Activated CD4-positive, alpha-beta T cell treated with anti-CD3 and anti-CD28 coated beads, Interleukin-2, amount 10 ng/mL, durations not matched to agents 7 days and 5 days (primary cell): Measurements from ENCODE around the gene RAD51C. TPM values are rescaled to one million over a fixed set of nuclear protein-coding genes. Genes with fewer than 3 reads are reported as not detected.
"Not testable (repeated sequence)": the region's sequence is repeated elsewhere in the genome, so short reads cannot be mapped to it uniquely, and the experiment has no call there.

Experiments used
- CTCF ChIA-PET: fragments of 350-600 bp; sonication (Branson Sonifier 250); formaldehyde crosslinking; loops from one replicate; lab custom pipeline; 2021; ENCODE audit warnings: antibody characterized with exemption; lab: Charles Lee
- POLR2A ChIA-PET: fragments of 350-600 bp; sonication (Branson Sonifier 250); formaldehyde crosslinking; loops from one replicate; lab custom pipeline; 2021; ENCODE audit warnings: antibody characterized with exemption; lab: Charles Lee
- DNase-seq: peaks from one replicate; pipeline ENCODE4 v3.0.0-alpha.2; 2020
- H3K27ac Mint-ChIP-seq: one replicate; pipeline ENCODE4 v1.8.0; 2021; ENCODE audit warnings: mild to moderate bottlenecking, moderate library complexity, mixed read lengths
- H3K27me3 Mint-ChIP-seq: one replicate; pipeline ENCODE4 v1.8.0; 2021; ENCODE audit warnings: mixed read lengths
- H3K36me3 Mint-ChIP-seq: one replicate; pipeline ENCODE4 v1.8.0; 2021; ENCODE audit warnings: low read depth, mixed read lengths
- H3K4me1 Mint-ChIP-seq: one replicate; pipeline ENCODE4 v1.8.0; 2021; ENCODE audit warnings: mixed read lengths
- H3K4me3 Mint-ChIP-seq: one replicate; pipeline ENCODE4 v1.8.0; 2021; ENCODE audit warnings: mild to moderate bottlenecking, moderate library complexity, mixed read lengths
- H3K9me3 Mint-ChIP-seq: one replicate; pipeline ENCODE4 v1.8.0; 2021; ENCODE audit warnings: mixed read lengths
- total RNA-seq, 2 experiments: library from RNA; stranded (reverse); gene quantifications; one replicate each; pipeline ENCODE4 v1.2.3, GENCODE V29; 2021

RAD51C gene
- total RNA-seq, 2 experiments from 2014 or later = 62.7 to 65.8 TPM

- Mint-ChIP-seq H3K27me3 (no peaks in the 10 kb centered on the region), H3K27ac (peak overlapping the region; percentile 27), H3K9me3 (no peaks in the 10 kb centered on the region), H3K36me3 (peaks cover 33% of the 10 kb centered on the region), H3K4me1 (peaks cover 24% of the 10 kb centered on the region), H3K4me3 (no peak overlapping the region)
- ChIA-PET CTCF (interaction anchor here (1.4 to 1.5 kb wide), 2 partner anchors 10 to 178 kb away, joined by 3 to 6 read pairs; no protein-coding TSS in a partner anchor), POLR2A (no interaction called here)
- DNase-seq = no peak
These were observed 14.1 kb downstream of the RAD51C start for GRCh38 chr17:58706351-58707140.

DNA sequence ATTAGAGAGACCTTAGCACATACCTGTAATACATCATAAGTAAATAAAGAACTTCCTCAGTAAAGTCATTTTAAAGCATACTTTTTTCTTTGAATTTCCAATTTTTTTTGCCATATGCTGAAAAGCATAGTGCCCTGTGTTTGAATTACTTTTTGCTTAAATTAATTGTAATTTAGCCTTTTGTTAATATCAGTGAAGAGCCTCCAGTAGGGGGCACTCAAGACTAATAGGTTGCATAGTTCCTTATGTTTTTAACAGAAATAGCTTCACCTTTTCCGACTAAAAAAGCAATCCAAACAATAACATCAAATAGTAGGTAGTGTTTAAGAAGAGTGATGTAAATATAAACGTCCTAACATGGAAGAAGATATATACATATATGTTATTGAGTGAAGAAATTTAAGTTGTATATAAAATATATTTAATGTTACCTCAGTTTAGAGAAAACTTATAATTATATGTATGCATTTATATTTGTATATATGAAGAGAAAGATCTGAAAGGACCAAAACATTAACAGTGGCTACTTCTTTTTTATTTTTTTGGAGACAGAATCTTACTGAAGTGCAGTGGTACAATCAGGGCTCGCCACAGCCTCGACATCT is 18.6 kb downstream of the RAD51C start:
- ChIA-PET POLR2A (no interaction called here), CTCF (interaction anchor here (0.6 to 1.6 kb wide), 5 partner anchors 159 to 413 kb away, joined by 3 to 5 read pairs (median 3); no protein-coding TSS in a partner anchor)
- no peak overlapping the region for H3K4me3 Mint-ChIP-seq
- H3K9me3 Mint-ChIP-seq = no peaks in the 10 kb centered on the region
- DNase-seq = peak; percentile 65
- H3K27ac Mint-ChIP-seq = no peak overlapping the region
- peaks cover 8% of the 10 kb centered on the region for H3K4me1 Mint-ChIP-seq
- no peaks in the 10 kb centered on the region for H3K27me3 Mint-ChIP-seq
- peaks cover 35% of the 10 kb centered on the region for H3K36me3 Mint-ChIP-seq

GRCh38 chr17:58722274-58722673 is 29.9 kb downstream of the RAD51C start:
- Mint-ChIP-seq H3K27ac (no peak overlapping the region), H3K9me3 (no peaks in the 10 kb centered on the region), H3K27me3 (no peaks in the 10 kb centered on the region), H3K4me1 (no peaks in the 10 kb centered on the region), H3K4me3 (no peak overlapping the region), H3K36me3 (peaks cover 26% of the 10 kb centered on the region)
- POLR2A ChIA-PET = no interaction called here
- CTCF ChIA-PET = interaction anchor here (0.9 kb wide), 1 partner anchor 23 kb away, joined by 3 read pairs; no protein-coding TSS in a partner anchor
- DNase-seq = no peak

DNA sequence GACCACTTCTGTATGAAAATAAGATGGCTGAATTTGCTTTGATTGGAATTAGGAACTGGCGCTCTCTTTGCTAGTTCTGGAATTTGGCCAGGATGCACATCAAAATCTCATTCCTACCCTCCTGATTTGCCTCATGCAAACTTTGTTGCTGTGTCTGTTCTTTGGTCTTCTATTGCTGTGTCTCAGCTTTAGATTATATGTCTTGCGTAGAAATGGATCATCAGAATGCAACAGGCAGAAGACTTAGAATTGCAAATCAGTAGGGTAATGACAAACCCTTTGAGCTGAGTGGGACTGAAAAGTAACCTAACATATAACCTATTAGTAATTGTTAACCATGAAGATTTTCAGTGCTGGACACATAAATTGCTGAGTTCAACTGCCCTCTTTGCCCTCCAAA is 30.3 kb downstream of the RAD51C start:
- no peak for DNase-seq
- no peak overlapping the region for H3K4me3 Mint-ChIP-seq
- peaks cover 24% of the 10 kb centered on the region for H3K36me3 Mint-ChIP-seq
- H3K27me3 Mint-ChIP-seq = no peaks in the 10 kb centered on the region
- H3K27ac Mint-ChIP-seq = no peak overlapping the region
- ChIA-PET CTCF (interaction anchor here (0.7 kb wide), 1 partner anchor 89 kb away, joined by 3 read pairs; no protein-coding TSS in a partner anchor), POLR2A (no interaction called here)
- no peaks in the 10 kb centered on the region for H3K4me1 Mint-ChIP-seq
- no peaks in the 10 kb centered on the region for H3K9me3 Mint-ChIP-seq

DNA sequence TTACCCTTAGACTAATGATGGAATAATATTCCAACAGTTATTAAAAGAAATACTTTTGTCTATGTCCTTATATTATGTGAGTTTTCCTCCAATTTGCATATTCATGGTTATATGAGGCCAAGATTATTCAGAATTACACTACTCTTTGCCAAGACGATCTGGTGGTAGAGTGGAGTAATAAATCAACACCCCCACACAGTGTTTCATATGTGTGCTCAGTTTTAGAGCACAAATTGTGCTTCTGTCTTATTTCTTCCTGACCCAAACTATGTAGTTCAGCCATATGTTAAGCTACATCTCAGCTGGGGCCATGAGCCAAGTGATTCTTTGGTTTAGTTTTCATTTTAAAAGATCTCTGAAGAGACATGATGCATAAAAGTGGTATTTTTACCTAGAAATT is 36.4 kb downstream of the RAD51C start:
- H3K9me3 Mint-ChIP-seq = no peaks in the 10 kb centered on the region
- no peak for DNase-seq
- ChIA-PET CTCF (no interaction called here), POLR2A (no interaction called here)
- no peak overlapping the region for H3K27ac Mint-ChIP-seq
- no peaks in the 10 kb centered on the region for H3K27me3 Mint-ChIP-seq
- H3K36me3 Mint-ChIP-seq = peaks cover 11% of the 10 kb centered on the region
- H3K4me3 Mint-ChIP-seq = no peak overlapping the region
- H3K4me1 Mint-ChIP-seq = peaks cover 2% of the 10 kb centered on the region

GRCh38 chr17:58730937-58731336 is 38.5 kb downstream of the RAD51C start:
- H3K36me3 Mint-ChIP-seq = peaks cover 4% of the 10 kb centered on the region
- no peaks in the 10 kb centered on the region for H3K27me3 Mint-ChIP-seq
- no peak for DNase-seq
- POLR2A ChIA-PET = no interaction called here
- CTCF ChIA-PET = no interaction called here
- H3K27ac Mint-ChIP-seq = no peak overlapping the region
- H3K9me3 Mint-ChIP-seq = no peaks in the 10 kb centered on the region
- no peak overlapping the region for H3K4me3 Mint-ChIP-seq
- peaks cover 2% of the 10 kb centered on the region for H3K4me1 Mint-ChIP-seq

GRCh38 chr17:58734040-58734439 is 41.6 kb downstream of the RAD51C start:
- ChIA-PET POLR2A (no interaction called here), CTCF (interaction anchor here (1.3 kb wide), 1 partner anchor 17 kb away, joined by 3 read pairs; no protein-coding TSS in a partner anchor)
- H3K27ac Mint-ChIP-seq = no peak overlapping the region
- no peaks in the 10 kb centered on the region for H3K9me3 Mint-ChIP-seq
- H3K4me3 Mint-ChIP-seq = no peak overlapping the region
- peaks cover 4% of the 10 kb centered on the region for H3K36me3 Mint-ChIP-seq
- no peaks in the 10 kb centered on the region for H3K4me1 Mint-ChIP-seq
- no peak for DNase-seq
- no peaks in the 10 kb centered on the region for H3K27me3 Mint-ChIP-seq

DNA sequence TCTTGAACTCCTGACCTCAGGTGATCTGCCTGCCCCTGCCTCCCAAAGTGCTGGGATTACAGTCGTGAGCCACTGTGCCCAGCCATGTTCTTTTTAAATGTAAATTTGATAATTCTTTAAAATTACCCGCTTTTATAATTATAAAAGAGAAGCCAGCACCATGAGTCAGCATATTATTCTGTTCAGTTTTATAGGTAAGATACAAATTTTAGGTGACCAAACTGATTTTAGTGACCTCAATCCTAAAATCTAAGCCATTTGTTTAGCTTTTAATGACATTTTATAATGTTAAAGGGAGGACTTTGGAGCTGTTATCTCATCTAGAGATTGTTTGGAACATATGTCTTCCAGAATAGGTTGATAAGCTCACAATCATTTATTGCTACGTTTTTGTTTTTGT is 42.4 kb downstream of the RAD51C start:
- no peak overlapping the region for H3K27ac Mint-ChIP-seq
- ChIA-PET POLR2A (no interaction called here), CTCF (no interaction called here)
- peaks cover 3% of the 10 kb centered on the region for H3K36me3 Mint-ChIP-seq
- H3K4me3 Mint-ChIP-seq = no peak overlapping the region
- no peak for DNase-seq
- no peaks in the 10 kb centered on the region for H3K9me3 Mint-ChIP-seq
- H3K27me3 Mint-ChIP-seq = no peaks in the 10 kb centered on the region
- no peaks in the 10 kb centered on the region for H3K4me1 Mint-ChIP-seq

DNA sequence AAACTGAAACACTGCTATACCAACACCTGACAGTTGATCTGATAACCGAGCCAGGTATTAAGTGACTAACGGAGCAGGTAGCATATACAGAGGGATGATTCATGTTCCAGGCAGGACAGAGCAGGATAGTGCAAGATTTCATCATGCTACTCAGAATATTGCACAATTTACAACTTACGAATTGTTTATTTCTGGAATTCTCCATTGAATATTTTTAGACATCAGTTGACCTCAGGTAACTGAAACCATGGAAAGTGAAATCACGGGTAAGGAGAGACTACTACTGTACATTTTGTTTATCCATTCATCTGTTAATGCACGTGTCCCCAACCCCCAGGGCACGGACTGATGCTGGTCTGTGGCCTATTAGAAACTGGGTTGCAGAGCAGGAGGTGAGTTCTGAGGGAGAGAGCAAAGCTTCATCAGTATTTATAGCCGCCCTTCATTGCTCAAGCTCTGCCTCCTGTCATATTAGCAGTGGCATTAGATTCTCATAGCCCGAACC is 48.8 kb downstream of the RAD51C start:
- H3K9me3 Mint-ChIP-seq = no peaks in the 10 kb centered on the region
- H3K4me1 Mint-ChIP-seq = no peaks in the 10 kb centered on the region
- no peak overlapping the region for H3K4me3 Mint-ChIP-seq
- CTCF ChIA-PET = no interaction called here
- POLR2A ChIA-PET = no interaction called here
- no peak for DNase-seq
- H3K27ac Mint-ChIP-seq = no peak overlapping the region
- H3K27me3 Mint-ChIP-seq = no peaks in the 10 kb centered on the region
- no peaks in the 10 kb centered on the region for H3K36me3 Mint-ChIP-seq

DNA sequence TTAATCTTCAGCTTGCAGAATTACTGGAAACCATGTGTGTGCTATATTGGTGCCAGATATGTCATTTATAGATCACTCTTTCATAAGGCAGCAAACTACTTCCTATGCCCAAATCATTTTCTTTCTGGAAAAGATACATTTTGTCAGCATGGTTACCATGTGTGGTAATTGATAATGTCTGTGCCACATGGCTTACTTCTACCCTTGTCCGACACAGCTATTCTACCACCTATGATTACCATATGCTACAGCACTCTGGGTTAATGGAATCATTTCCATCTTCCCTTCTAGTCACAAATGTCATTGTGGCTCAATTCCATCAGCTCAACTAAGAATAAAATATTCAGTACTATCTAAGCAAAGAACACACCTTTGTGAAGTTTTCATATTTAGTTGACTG is 55.3 kb downstream of the RAD51C start:
- CTCF ChIA-PET = interaction anchor here (1.6 to 2.7 kb wide), 2 partner anchors 9 to 10 kb away, joined by 4 to 7 read pairs; no protein-coding TSS in a partner anchor

DNA sequence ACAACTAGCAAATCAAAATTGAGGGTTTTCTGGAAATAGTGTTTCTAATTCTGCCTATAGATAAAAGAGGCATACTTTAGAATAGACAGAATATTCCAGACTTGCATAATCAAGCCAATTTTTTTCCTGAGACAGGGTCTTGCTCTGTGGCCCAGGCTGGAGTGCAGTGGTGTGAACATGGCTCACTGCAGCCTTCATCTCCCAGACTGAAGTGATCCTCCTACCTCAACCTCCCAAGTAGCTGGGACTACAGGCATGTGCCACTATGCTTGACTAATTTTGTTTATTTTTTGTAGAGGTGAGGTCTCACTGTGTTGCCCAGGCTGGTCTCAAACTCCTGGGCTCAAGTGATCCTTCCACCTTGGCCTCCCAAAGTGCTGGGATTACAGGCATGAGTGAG is 57.2 kb downstream of the RAD51C start:
- H3K4me3 Mint-ChIP-seq, H3K9me3 Mint-ChIP-seq, DNase-seq, H3K36me3 Mint-ChIP-seq, POLR2A ChIA-PET, H3K27ac Mint-ChIP-seq, H3K4me1 Mint-ChIP-seq: not testable (repeated sequence)
- peaks cover 27% of the 10 kb centered on the region for H3K27me3 Mint-ChIP-seq
- CTCF ChIA-PET = interaction anchor here (0.6 to 1.2 kb wide), 3 partner anchors 11 to 346 kb away, joined by 3 read pairs; no protein-coding TSS in a partner anchor

More for the DNA sequence above, 55.3 kb downstream of the RAD51C start:
- Mint-ChIP-seq H3K36me3 (no peaks in the 10 kb centered on the region), H3K27me3 (peaks cover 13% of the 10 kb centered on the region), H3K27ac (no peak overlapping the region), H3K4me3 (no peak overlapping the region), H3K4me1 (no peaks in the 10 kb centered on the region), H3K9me3 (no peaks in the 10 kb centered on the region)
- POLR2A ChIA-PET = no interaction called here
- DNase-seq = no peak

DNA sequence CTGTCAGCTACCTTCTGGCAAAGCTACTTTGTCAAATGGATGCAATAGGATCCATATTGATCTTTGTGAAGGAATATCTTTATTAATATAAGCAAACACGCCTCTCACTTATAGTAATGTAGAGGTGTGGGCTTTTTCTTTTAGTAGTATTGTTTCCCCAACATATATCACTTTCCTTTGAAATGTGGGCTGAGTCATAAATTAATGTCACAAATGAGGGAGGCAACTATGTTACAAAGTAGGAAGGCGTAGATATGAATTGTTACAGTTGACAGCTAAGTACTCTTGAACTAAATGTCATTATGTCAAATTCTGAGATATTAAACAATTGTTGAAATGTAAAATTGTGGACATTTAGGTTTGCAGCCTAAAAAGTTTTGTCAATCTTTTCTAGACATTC is 60.6 kb downstream of the RAD51C start:
- POLR2A ChIA-PET = no interaction called here
- CTCF ChIA-PET = no interaction called here

GRCh38 chr17:58755269-58755576 is 62.8 kb downstream of the RAD51C start:
- ChIA-PET CTCF (interaction anchor here (0.6 kb wide), 1 partner anchor 743 kb away, joined by 3 read pairs; no protein-coding TSS in a partner anchor), POLR2A (no interaction called here)
- H3K4me1 Mint-ChIP-seq = peaks cover 11% of the 10 kb centered on the region
- no peak overlapping the region for H3K27ac Mint-ChIP-seq
- no peaks in the 10 kb centered on the region for H3K9me3 Mint-ChIP-seq
- peaks cover 68% of the 10 kb centered on the region for H3K27me3 Mint-ChIP-seq
- peaks cover 2% of the 10 kb centered on the region for H3K36me3 Mint-ChIP-seq
- no peak for DNase-seq
- H3K4me3 Mint-ChIP-seq = peak overlapping the region; percentile 67

More for the DNA sequence above, 60.6 kb downstream of the RAD51C start:
- H3K27ac Mint-ChIP-seq = no peak overlapping the region
- H3K27me3 Mint-ChIP-seq = peaks cover 51% of the 10 kb centered on the region
- H3K9me3 Mint-ChIP-seq = no peaks in the 10 kb centered on the region
- DNase-seq = no peak
- H3K36me3 Mint-ChIP-seq = peaks cover 2% of the 10 kb centered on the region
- no peak overlapping the region for H3K4me3 Mint-ChIP-seq
- H3K4me1 Mint-ChIP-seq = peaks cover 11% of the 10 kb centered on the region
